NCI-H2081 treated with DMSO at 0.1 percent for 48 hours (cell line): ENCODE measurements around the gene GORAB.

Experiments
- DNase-seq: peaks from one replicate; lab custom pipeline; 2025; lab: John Stamatoyannopoulos, UW

GORAB gene

DNA sequence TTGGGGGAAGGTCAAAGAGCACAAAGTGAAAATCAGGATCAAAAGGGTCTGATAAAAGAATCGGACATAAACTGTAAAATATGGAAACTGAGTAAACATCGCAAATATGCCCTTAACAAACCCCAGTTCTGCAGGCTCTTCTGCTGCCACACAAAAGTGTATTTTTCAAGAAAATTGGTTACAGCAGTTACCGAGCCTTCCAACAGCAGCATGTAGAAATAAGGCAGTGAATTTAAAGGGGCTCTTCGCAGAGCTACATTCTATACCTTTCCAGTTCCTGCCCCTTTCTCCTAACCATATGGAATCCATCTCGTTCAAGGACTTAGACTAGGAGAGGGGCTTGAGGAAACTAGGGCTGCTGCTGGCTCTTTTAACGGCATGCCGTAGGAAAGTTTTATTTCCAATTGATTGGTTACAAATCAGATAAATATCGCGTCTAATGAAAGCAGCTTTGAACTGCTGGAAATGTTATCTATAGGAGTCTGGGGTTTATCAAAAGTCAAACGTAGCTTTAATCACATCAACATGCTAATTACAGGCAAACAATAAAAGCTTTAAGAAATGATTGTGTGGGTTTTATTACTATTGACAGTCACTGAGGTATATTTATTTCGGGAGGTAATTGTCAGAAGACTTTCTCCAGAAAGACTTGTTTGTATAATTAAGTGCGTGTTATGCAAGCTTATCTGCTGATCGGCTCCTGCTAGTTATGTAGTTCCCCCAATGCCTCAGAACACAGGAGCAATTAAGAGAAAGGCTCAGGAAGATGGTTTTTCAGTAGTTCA is 59.1 kb downstream of the GORAB start:
- DNase-seq, result no peak

DNA sequence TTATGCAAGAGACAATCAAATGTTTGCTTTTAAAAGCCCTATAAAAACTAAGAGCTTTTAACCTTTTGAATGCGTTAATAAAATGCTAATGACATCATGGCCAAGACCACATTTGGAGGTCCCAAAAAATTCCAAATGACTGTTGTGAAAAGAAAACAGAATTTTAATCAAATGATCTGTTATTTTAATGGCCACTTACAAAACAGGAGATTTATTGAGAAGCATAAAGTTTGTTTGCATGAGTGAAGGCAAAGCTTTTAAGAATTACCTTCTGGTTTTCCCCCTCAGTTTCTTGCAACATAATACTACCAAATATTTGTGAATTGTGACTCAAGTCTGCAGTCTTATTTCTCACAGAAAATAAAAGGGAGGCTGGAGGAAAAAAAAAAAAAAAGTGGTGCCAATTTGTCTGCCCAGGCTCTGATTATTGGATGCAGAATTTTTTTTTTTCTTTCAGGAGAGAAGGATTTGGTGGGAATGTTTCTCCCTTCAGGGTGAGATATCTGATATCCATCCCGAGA is 60.7 kb downstream of the GORAB start:
- no peak for DNase-seq

DNA sequence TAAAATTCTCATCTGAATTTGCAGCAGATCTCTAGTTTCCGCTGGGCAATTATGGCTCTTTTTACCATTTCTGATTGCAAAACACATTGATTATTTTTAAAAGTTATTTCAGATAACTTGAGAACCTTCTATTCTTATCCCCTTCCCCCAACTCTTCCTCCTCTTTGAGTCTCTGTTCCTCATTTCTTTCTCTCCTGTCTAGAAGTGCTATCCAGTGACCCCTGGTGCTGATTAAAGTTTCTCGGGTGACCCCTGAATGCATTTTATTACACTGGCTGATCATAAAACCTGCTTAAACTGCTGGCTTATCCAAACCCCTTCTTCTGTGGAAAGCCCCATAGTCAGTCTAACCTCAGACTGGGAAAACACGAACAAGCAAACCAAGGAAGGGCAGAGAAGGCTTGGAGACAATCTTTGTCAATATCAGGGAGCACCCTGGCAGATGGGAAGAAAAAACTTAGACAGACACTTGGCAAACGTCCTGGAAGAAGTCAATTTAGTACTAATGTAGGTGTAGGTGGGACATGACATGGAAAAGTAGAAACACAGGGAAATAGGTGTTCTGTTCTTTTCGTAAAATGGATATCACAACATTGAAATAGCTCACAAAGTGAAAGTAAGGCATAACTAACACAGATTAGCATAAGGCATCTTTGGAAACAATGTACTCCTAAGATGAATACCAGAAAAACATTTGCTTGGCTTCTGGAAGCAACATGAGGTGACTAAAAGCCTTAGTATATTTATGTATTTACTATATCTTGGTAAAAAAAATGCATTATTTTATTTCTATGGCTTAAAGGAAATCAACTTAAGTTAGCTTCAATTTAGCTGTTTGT is 61.4 kb downstream of the GORAB start:
- DNase-seq, result no peak

DNA sequence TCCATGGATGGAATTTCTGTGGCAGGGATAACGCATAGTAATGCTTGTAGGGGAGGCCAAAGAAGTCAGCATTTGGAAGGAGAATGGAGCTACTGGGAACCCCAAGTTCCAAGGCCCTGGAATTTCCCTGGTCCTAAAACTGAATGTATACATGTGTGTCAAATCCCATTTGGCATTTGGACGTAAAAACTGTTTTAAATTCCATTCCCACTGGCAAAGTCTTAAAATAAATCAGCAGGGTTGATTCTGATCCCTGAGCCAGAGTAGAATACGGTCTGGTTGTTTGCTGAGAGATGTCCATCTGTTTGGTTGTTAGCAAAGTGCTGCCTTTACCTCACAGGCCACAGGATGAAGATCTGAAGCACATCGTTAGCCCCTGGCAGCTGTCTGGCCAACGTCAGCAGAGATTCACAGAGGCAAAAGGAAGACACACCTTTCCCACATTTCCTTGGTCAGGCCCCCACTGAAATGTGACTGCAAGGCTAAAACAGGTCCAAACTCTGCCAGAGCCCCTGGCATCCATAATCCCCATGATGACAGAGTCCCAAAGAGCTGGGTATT is 62.2 kb downstream of the GORAB start:
- no peak for DNase-seq

DNA sequence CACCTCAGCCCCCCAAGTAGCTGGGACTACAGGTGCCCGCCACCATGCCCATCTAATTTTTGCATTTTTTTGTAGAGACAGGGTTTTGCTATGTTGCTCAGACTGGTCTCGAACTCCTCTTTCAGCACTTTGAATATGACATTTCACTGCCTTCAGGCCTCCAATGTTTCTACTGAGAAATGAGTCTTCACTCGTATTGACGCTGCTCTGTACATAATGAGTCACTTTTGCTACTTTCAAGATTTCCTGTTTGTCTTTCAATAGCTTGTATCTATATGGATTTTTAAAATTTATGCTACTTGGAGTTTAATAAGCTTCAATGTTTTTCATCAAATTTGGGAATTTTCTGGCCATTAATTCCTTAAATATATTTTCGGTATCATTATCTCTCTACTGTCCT is 64.7 kb downstream of the GORAB start:
- DNase-seq, result no peak

DNA sequence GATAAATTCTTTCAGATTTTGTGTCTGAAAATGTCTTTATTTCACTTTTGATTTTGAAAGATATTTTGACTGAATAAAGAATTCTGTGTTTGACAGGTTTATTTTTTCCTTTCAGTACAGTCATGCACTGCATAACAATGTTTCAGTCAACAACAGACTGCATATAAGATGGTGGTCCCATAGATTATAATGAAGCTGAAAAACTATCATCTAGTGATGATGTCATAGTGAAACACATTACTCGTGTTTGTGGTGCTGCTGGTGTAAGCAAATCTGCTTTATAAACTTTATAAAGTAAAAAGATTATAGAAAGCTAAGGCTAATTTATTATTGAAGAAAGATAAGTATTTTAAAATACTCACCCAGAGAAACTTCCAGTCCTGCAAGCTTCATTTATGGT is 66.7 kb downstream of the GORAB start:
- no peak for DNase-seq

DNA sequence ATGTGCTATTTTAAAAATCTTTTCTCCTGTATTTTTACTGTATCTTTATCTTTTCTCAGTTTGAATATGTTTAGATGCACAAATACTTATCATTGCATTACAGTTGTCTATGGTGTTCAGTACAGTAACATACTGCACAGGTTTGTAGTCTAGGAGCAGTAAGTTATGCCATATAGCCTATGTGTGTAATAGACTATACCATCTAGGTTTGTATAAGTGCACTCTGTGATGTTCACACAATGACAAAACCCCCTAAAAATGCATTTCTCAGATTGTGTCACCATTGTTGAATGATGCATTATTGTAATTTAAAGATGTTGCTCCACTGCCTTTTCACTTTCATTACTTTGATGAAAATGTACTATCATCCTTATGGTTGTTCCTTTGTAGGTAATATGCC is 67.1 kb downstream of the GORAB start:
- DNase-seq, result no peak

DNA sequence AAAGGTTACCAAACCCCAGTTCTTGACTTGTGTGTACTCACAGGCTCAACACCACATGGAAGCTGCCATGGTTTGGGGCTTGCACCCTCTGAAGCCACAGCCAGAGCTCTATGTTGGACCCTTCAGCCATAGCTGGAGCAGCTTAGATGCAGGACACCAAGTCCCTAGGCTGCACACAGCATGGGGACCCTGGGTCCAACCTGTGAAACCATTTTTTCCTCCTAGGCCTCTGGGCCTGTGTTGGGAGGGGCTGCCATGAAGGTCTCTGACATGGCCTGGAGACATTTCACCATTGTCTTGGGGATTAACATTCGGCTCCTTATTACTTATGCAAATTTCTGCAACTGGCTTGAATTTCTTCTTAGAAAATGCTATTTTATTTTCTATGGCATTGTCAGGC is 69.9 kb downstream of the GORAB start:
- DNase-seq, result no peak
